Endothelial cell of umbilical vein (primary cell): ENCODE data around the gene SMARCA4. TPM values are rescaled to one million over a fixed set of nuclear protein-coding genes. Genes with fewer than 3 reads are reported as not detected.

Experiments
- BruUV-seq: library from RNA; stranded (reverse); fragments of 400-500 nt; replicated peaks from 2 replicates; lab custom pipeline; 2021; lab: Mats Ljungman, UMichigan
- CTCF ChIA-PET: fragments of 300-600, 350-600 bp; sonication (Branson Sonifier 250); formaldehyde crosslinking; loops from one replicate; lab custom pipeline; 2021; ENCODE audit warnings: antibody characterized with exemption, inconsistent platforms; lab: Charles Lee
- POLR2A ChIA-PET: fragments of 300-600, 350-600 bp; sonication (Branson Sonifier 250); formaldehyde crosslinking; loops from one replicate; lab custom pipeline; 2021; ENCODE audit warnings: antibody characterized with exemption, inconsistent platforms; lab: Charles Lee
- DNase-seq: peaks from one replicate; pipeline ENCODE4 v3.0.0-alpha.2; 2011; ENCODE audit warnings: low read depth, low spot score
- FAIRE-seq: peaks from 2 replicates; lab custom pipeline; 2011; peaks lifted over from hg19 to GRCh38; lab: Jason Lieb, UNC
- H2AFZ ChIP-seq: 2 replicates; pipeline ENCODE4 v1.6.0; 2012; ENCODE audit warnings: low read depth, low read length, control low read depth, inconsistent platforms
- H3K27ac ChIP-seq: 2 replicates; pipeline ENCODE4 v1.5.1; 2011; ENCODE audit warnings: low read depth, mild to moderate bottlenecking, control low read depth, low read length, moderate library complexity; ENCODE audit not compliant: insufficient read depth
- H3K27me3 ChIP-seq, 2 experiments: 2 replicates each; pipeline versions ENCODE4 v1.6.0 to v1.6.1; 2011; ENCODE audit warnings: low read length in 2 of 2, mixed read lengths in 1 of 2; ENCODE audit not compliant: control insufficient read depth in 2 of 2, insufficient read depth in 2 of 2
- H3K36me3 ChIP-seq, 2 experiments: 2 replicates in 1 of 2; 3 replicates in 1 of 2; pipeline ENCODE4 v1.5.1; 2011; ENCODE audit warnings: low read length in 2 of 2, mild to moderate bottlenecking in 1 of 2, moderate library complexity in 1 of 2; ENCODE audit not compliant: control insufficient read depth in 2 of 2, insufficient read depth in 2 of 2; ENCODE audit errors: extremely low read depth in 1 of 2
- H3K4me1 ChIP-seq: 3 replicates; pipeline ENCODE4 v1.5.1; 2011; ENCODE audit warnings: mild to moderate bottlenecking, low read length; ENCODE audit not compliant: control insufficient read depth, insufficient read depth; ENCODE audit errors: extremely low read depth
- H3K4me2 ChIP-seq: 2 replicates; pipeline ENCODE4 v1.6.1; 2011; ENCODE audit warnings: low read length, control low read depth, mixed read lengths; ENCODE audit not compliant: insufficient read depth
- H3K4me3 ChIP-seq, 3 experiments: fragments of 200-600 bp in 1 of 3; sonication (generic), shearing (Covaris generic) in 1 of 3; replicated peaks in 1 of 3; 2 replicates each; pipeline ENCODE4 v1.5.1; 2011 to 2016; ENCODE audit warnings: control low read depth in 3 of 3, low read length in 3 of 3, mild to moderate bottlenecking in 2 of 3, inconsistent platforms in 1 of 3, low read depth in 1 of 3, moderate library complexity in 1 of 3; ENCODE audit not compliant: insufficient read depth in 1 of 3
- H3K79me2 ChIP-seq: 2 replicates; pipeline ENCODE4 v1.6.0; 2012; ENCODE audit warnings: low read length, inconsistent platforms; ENCODE audit not compliant: control insufficient read depth, insufficient read depth
- H3K9ac ChIP-seq: replicated peaks from 2 replicates; pipeline ENCODE3; 2011; ENCODE audit warnings: low read length, control low read depth; ENCODE audit not compliant: insufficient read depth; ENCODE audit errors: extremely low read depth
- H3K9me1 ChIP-seq: replicated peaks from 3 replicates; pipeline ENCODE4 v1.6.0; 2011; ENCODE audit warnings: mild to moderate bottlenecking, low read length; ENCODE audit not compliant: control insufficient read depth, insufficient read depth; ENCODE audit errors: extremely low read depth
- H3K9me3 ChIP-seq: replicated peaks from 2 replicates; pipeline ENCODE4 v1.5.1; 2012; ENCODE audit warnings: low read length, inconsistent platforms; ENCODE audit not compliant: control insufficient read depth, insufficient read depth
- H4K20me1 ChIP-seq: replicated peaks from 2 replicates; pipeline ENCODE3; 2011; ENCODE audit warnings: mild to moderate bottlenecking, low read length; ENCODE audit not compliant: control insufficient read depth, insufficient read depth; ENCODE audit errors: extremely low read depth
- EZH2 ChIP-seq: IDR thresholded peaks from 2 replicates; pipeline ENCODE4 v1.6.1; 2012; ENCODE audit warnings: borderline replicate concordance, low read depth, mild to moderate bottlenecking, moderate library complexity, low read length, inconsistent platforms; ENCODE audit not compliant: severe bottlenecking
- FOS ChIP-seq: IDR thresholded peaks from 2 replicates; pipeline ENCODE4 v1.6.1; 2011; ENCODE audit warnings: mild to moderate bottlenecking, low read length, moderate library complexity, borderline replicate concordance; ENCODE audit not compliant: insufficient read depth
- GATA2 ChIP-seq: IDR thresholded peaks from 2 replicates; pipeline ENCODE4 v1.7.0; 2011; ENCODE audit warnings: low read depth, mild to moderate bottlenecking, moderate library complexity, mixed read lengths, low read length; ENCODE audit not compliant: insufficient read length, insufficient read depth
- JUN ChIP-seq: IDR thresholded peaks from 2 replicates; pipeline ENCODE4 v1.6.1; 2011; ENCODE audit warnings: borderline replicate concordance, low read depth; ENCODE audit not compliant: insufficient read length, insufficient read depth
- MYC ChIP-seq: IDR thresholded peaks from one replicate; pipeline ENCODE4 v1.6.1; 2011; ENCODE audit warnings: mild to moderate bottlenecking, low read depth, low read length
- POLR2A ChIP-seq: IDR thresholded peaks from 2 replicates; pipeline ENCODE4 v1.6.1; 2012; ENCODE audit warnings: low read depth, mild to moderate bottlenecking, control low read depth, low read length
- POLR2AphosphoS5 ChIP-seq: IDR thresholded peaks from 2 replicates; pipeline ENCODE4 v1.6.1; 2012; ENCODE audit warnings: low read depth, mild to moderate bottlenecking, control low read depth, low read length, moderate library complexity; ENCODE audit not compliant: insufficient read depth
- dilution Hi-C: fragments of 300-500 bp; cut with MboI; formaldehyde crosslinking; loops from one replicate; pipeline ENCODE4 v1.15.0; 2019; ENCODE audit warnings: low sequenced_read_pairs; ENCODE audit not compliant: extremely low pct_ligation_motif_present
- intact Hi-C: fragments of 100-400 bp; cut with micrococcal nuclease; formaldehyde crosslinking; loops from one replicate; pipeline ENCODE4 v1.10.0; 2022
- polyA plus RNA-seq, 4 experiments: library from polyadenylated mRNA; depleted of rRNA in 3 of 4; stranded (reverse) in 3 of 4; unstranded in 1 of 4; fragments of >200 nt; gene quantifications; 2 replicates each; pipeline versions ENCODE4 v1.2.1 to v1.2.3, GENCODE V29; 2011 to 2012; ENCODE audit warnings: missing spikeins in 1 of 4
- total RNA-seq: library from RNA; stranded (reverse); gene quantifications from 2 replicates; pipeline ENCODE4 v1.2.3, GENCODE V29; 2021
- TF ChIP-seq, protein P1 (sequence below): IDR thresholded peaks from 2 replicates; pipeline ENCODE4 v1.6.1; 2011; ENCODE audit not compliant: insufficient read depth, insufficient read length
- TF ChIP-seq, protein P2 (sequence below), 2 donors: IDR thresholded peaks; 1 replicate in 1 of 2; 2 replicates in 1 of 2; pipeline ENCODE4 v1.5.1; 2011; ENCODE audit warnings: low read length in 2 of 2, mild to moderate bottlenecking in 2 of 2, moderate library complexity in 2 of 2, control low read depth in 1 of 2, inconsistent platforms in 1 of 2, low read depth in 1 of 2; ENCODE audit not compliant: insufficient read depth in 1 of 2; ENCODE audit errors: extremely low read depth in 1 of 2

SMARCA4 gene
- total and polyA plus RNA-seq, 2 donors (not counting 3 experiments of a cell fraction or from before 2014, with no cell fraction given), result 65.0 to 177 TPM

DNA sequence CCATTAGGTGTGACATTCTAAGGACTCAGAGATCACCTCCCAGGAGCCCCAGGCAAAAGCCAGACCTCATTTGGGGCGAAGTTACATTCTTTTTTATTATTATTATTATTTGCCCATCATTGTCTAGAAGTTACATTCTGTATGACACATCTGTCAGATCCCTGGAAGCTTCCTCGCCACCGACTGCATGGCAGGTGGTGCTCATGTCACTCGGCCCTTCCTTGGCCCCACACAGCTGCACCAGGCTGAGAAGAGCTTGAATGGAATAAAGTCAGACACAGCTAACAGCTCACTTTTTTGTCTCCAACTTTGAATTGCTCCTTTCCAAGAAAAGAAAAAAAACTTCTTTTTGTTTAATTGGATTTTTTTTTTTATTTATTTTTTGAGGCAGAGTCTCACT lies 87.0 kb downstream of the SMARCA4 start:
- dilution Hi-C loops, result no loop called here

More for the DNA sequence above, 87.0 kb downstream of the SMARCA4 start:
- Histone ChIP-seq H3K9me3 (no peaks in the 10 kb centered on the region), H3K4me2 (no peak overlapping the region), H3K36me3 (peaks cover 2 to 17% of the 10 kb centered on the region in 2 experiments), H3K27ac (no peak overlapping the region), H3K4me3 (no peak overlapping the region), H3K9ac (no peak overlapping the region), H4K20me1 (no peaks in the 10 kb centered on the region), H3K4me1 (no peaks in the 10 kb centered on the region), H3K79me2 (no peaks in the 10 kb centered on the region), H3K9me1 (no peaks in the 10 kb centered on the region), H2AFZ (no peak overlapping the region), H3K27me3 (no peaks in the 10 kb centered on the region)
- ChIA-PET POLR2A (no interaction called here), CTCF (interaction anchor here (1.1 to 1.9 kb wide), 2 partner anchors 12 to 37 kb away, joined by 4 to 8 read pairs; no protein-coding TSS in a partner anchor)
- intact Hi-C loops, result no loop called here
- BruUV-seq, result no TSS peak
- FAIRE-seq, result no peak
- DNase-seq, result no peak
- TF ChIP-seq JUN, result no peak
- TF ChIP-seq, protein P1, sequence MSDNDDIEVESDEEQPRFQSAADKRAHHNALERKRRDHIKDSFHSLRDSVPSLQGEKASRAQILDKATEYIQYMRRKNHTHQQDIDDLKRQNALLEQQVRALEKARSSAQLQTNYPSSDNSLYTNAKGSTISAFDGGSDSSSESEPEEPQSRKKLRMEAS, result no peak
- no peak for TF ChIP-seq GATA2
- TF ChIP-seq, protein P2, sequence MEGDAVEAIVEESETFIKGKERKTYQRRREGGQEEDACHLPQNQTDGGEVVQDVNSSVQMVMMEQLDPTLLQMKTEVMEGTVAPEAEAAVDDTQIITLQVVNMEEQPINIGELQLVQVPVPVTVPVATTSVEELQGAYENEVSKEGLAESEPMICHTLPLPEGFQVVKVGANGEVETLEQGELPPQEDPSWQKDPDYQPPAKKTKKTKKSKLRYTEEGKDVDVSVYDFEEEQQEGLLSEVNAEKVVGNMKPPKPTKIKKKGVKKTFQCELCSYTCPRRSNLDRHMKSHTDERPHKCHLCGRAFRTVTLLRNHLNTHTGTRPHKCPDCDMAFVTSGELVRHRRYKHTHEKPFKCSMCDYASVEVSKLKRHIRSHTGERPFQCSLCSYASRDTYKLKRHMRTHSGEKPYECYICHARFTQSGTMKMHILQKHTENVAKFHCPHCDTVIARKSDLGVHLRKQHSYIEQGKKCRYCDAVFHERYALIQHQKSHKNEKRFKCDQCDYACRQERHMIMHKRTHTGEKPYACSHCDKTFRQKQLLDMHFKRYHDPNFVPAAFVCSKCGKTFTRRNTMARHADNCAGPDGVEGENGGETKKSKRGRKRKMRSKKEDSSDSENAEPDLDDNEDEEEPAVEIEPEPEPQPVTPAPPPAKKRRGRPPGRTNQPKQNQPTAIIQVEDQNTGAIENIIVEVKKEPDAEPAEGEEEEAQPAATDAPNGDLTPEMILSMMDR (IDR thresholded peaks at IDR 0.05; ENCODE audit: extremely low read depth in 1 of 2, insufficient read depth in 1 of 2, low read depth in 1 of 2, low read length in 2 of 2), result no peak
- TF ChIP-seq POLR2AphosphoS5, result no peak
- no peak for TF ChIP-seq MYC
- TF ChIP-seq EZH2, result no peak
- TF ChIP-seq POLR2A, result no peak
- no peak for TF ChIP-seq FOS
